ENCODE results near the gene MBNL1.

GRCh38 chr3:152243301-152243711 is 25.4 kb upstream of the MBNL1 start:
- TF ChIP-seq, protein P1, sequence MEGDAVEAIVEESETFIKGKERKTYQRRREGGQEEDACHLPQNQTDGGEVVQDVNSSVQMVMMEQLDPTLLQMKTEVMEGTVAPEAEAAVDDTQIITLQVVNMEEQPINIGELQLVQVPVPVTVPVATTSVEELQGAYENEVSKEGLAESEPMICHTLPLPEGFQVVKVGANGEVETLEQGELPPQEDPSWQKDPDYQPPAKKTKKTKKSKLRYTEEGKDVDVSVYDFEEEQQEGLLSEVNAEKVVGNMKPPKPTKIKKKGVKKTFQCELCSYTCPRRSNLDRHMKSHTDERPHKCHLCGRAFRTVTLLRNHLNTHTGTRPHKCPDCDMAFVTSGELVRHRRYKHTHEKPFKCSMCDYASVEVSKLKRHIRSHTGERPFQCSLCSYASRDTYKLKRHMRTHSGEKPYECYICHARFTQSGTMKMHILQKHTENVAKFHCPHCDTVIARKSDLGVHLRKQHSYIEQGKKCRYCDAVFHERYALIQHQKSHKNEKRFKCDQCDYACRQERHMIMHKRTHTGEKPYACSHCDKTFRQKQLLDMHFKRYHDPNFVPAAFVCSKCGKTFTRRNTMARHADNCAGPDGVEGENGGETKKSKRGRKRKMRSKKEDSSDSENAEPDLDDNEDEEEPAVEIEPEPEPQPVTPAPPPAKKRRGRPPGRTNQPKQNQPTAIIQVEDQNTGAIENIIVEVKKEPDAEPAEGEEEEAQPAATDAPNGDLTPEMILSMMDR (IDR thresholded peaks at IDR 0.05): no peak
- TF ChIP-seq POLR2A (IDR thresholded peaks at IDR 0.05): no peak
